Measurements from ENCODE around the gene RRAD.

DNA sequence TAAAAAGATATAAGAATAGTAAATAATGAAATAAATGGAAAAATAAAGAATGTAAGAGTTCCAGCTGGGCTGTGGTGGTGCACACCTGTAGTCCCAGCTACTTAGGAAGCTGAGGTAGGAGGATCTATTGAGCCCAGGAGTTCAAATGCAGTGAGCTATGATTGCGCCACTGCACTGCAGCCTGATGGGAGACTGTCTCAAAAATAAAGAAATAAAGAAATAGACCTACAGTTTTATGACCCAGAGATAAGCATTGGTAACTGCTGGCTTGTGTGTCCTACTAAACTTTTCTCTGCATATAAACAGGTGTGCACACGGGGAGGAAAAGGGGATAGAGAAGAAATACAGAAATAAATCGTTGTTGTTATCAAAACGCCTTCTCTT lies 52.8 kb downstream of the RRAD start:
- TF ChIP-seq EZH2 (IDR thresholded peaks at IDR 0.05): no peak
- TF ChIP-seq POLR2AphosphoS5 (IDR thresholded peaks at IDR 0.05; ENCODE audit: borderline replicate concordance, low read depth, low read length): no peak

All from SK-N-MC (cell line).